Upper lobe of left lung (tissue), 4 donors: ENCODE measurements around the gene PCP4.

Experiments
- CTCF ChIP-seq, 6 experiments: fragments of 450-650 bp in 4 of 6; fragments of 200-600 bp in 2 of 6; sonication (generic) in 2 of 6; IDR thresholded peaks; one replicate each; pipeline ENCODE4 v1.5.1; 2016 to 2019; ENCODE audit warnings: antibody characterized with exemption in 6 of 6
- POLR2A ChIP-seq, 4 donors: fragments of 450-650 bp; IDR thresholded peaks; one replicate each; pipeline ENCODE4 v1.5.1; 2016 to 2017; ENCODE audit warnings: antibody characterized with exemption in 4 of 4, mild to moderate bottlenecking in 2 of 4

GRCh38 chr21:39888848-39889247, 21.6 kb downstream of the PCP4 start:
- TF ChIP-seq POLR2A (IDR thresholded peaks at IDR 0.05) (no peak), CTCF (IDR thresholded peaks at IDR 0.05) (no peak)
